Liver (tissue), 3 donors: ENCODE data around the gene SHB.

ENCODE experiments used
- EGR1 ChIP-seq, 2 donors: IDR thresholded peaks; 2 replicates each; pipeline ENCODE4 v1.6.1; 2016 to 2018; ENCODE audit warnings: antibody characterized with exemption in 2 of 2, low read depth in 2 of 2
- GABPA ChIP-seq, 2 donors: IDR thresholded peaks in 1 of 2; conservative IDR thresholded peaks in 1 of 2; 2 replicates each; pipeline ENCODE4 v1.6.1; 2016; ENCODE audit warnings: antibody characterized with exemption in 2 of 2, mild to moderate bottlenecking in 1 of 2, moderate library complexity in 1 of 2
- HNF4G ChIP-seq: IDR thresholded peaks from 2 replicates; pipeline ENCODE4 v1.6.1; 2016; ENCODE audit warnings: antibody characterized with exemption
- JUND ChIP-seq, 2 donors: IDR thresholded peaks; 2 replicates each; pipeline ENCODE4 v1.6.1; 2016; ENCODE audit warnings: antibody characterized with exemption in 2 of 2
- NR2F2 ChIP-seq: IDR thresholded peaks from 2 replicates; pipeline ENCODE4 v1.6.1; 2016; ENCODE audit warnings: antibody characterized with exemption
- RAD21 ChIP-seq, 2 donors: IDR thresholded peaks; 2 replicates each; pipeline ENCODE4 v1.6.1; 2016; ENCODE audit warnings: antibody characterized with exemption in 2 of 2, mild to moderate bottlenecking in 2 of 2
- RXRA ChIP-seq, 2 donors: IDR thresholded peaks; 2 replicates each; pipeline ENCODE4 v1.6.1; 2017 to 2018; ENCODE audit warnings: antibody characterized with exemption in 2 of 2, mild to moderate bottlenecking in 1 of 2
- SP1 ChIP-seq: IDR thresholded peaks from 2 replicates; pipeline ENCODE4 v1.6.1; 2018; ENCODE audit warnings: antibody characterized with exemption, mild to moderate bottlenecking
- TAF1 ChIP-seq: conservative IDR thresholded peaks from 2 replicates; pipeline ENCODE4 v1.6.1; 2016; ENCODE audit warnings: antibody characterized with exemption, mild to moderate bottlenecking
- YY1 ChIP-seq: IDR thresholded peaks from 2 replicates; pipeline ENCODE4 v1.6.1; 2016; ENCODE audit warnings: antibody characterized with exemption, mild to moderate bottlenecking
- TF ChIP-seq, protein P1 (sequence below): fragments of 150-350 bp; IDR thresholded peaks from 2 replicates; pipeline ENCODE4 v1.5.1; 2017; ENCODE audit warnings: improper control_type of control experiment, low read depth, low read length; ENCODE audit not compliant: missing input control
- TF ChIP-seq, protein P2 (sequence below): IDR thresholded peaks from 2 replicates; pipeline ENCODE4 v1.6.1; 2016; ENCODE audit warnings: antibody characterized with exemption
- TF ChIP-seq, protein P3 (sequence below): IDR thresholded peaks from 2 replicates; pipeline ENCODE4 v1.6.1; 2016; ENCODE audit warnings: antibody characterized with exemption, mild to moderate bottlenecking
- TF ChIP-seq, protein P4 (sequence below): IDR thresholded peaks from 2 replicates; pipeline ENCODE4 v1.6.1; 2016; ENCODE audit warnings: antibody characterized with exemption
- donor health status: healthy.
- donor health status: healthy.

DNA sequence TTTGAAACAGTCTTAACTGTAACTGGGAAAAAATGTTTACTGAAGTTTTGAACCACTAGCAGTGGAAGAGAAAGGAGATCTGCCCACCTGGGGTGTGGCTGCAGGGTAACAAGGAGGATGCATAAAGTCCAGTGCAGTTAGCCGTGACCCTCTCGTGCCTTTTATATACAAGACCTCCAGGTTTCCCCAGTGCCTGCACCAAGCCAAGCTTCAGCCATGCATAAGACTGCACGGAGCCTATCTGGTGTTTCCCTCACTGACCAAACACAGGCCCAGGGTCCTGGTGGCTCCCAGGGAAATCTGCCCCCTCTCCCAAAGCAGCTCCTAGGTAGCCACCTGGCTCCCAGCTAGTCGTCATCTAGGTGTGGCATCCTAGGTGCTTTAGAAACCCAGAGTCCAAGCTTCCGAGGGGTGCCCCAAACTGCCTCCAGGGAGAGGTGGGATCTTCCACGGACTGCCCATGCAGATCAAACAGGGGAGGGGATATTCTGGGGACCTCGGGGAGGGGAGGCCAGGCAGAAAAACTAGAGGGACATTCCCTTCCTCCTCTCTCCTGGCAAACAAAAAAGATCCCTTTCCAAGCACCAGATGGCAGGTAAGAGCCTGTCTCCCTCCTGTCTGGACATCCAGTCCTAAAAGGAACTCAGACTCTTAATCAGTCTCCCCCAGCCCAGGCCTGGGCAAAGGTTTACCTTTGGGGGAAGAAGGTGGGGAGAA is 2.7 kb downstream of the SHB start:
- TF ChIP-seq, protein P1, sequence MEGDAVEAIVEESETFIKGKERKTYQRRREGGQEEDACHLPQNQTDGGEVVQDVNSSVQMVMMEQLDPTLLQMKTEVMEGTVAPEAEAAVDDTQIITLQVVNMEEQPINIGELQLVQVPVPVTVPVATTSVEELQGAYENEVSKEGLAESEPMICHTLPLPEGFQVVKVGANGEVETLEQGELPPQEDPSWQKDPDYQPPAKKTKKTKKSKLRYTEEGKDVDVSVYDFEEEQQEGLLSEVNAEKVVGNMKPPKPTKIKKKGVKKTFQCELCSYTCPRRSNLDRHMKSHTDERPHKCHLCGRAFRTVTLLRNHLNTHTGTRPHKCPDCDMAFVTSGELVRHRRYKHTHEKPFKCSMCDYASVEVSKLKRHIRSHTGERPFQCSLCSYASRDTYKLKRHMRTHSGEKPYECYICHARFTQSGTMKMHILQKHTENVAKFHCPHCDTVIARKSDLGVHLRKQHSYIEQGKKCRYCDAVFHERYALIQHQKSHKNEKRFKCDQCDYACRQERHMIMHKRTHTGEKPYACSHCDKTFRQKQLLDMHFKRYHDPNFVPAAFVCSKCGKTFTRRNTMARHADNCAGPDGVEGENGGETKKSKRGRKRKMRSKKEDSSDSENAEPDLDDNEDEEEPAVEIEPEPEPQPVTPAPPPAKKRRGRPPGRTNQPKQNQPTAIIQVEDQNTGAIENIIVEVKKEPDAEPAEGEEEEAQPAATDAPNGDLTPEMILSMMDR: peak; percentile 17
- TF ChIP-seq GABPA (IDR thresholded peaks at IDR 0.05 in 1 of 2, conservative IDR thresholded peaks at IDR 0.05 in 1 of 2) (no peak), SP1 (no peak), NR2F2 (no peak), JUND (IDR thresholded peaks at IDR 0.05) (no peak), YY1 (no peak), RAD21 (IDR thresholded peaks at IDR 0.05) (peak; percentile 15 to 52), TAF1 (no peak), EGR1 (IDR thresholded peaks at IDR 0.05; ENCODE audit: low read depth in 2 of 2) (no peak), RXRA (IDR thresholded peaks at IDR 0.05) (no peak), HNF4G (no peak)
- TF ChIP-seq, protein P2, sequence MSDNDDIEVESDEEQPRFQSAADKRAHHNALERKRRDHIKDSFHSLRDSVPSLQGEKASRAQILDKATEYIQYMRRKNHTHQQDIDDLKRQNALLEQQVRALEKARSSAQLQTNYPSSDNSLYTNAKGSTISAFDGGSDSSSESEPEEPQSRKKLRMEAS: no peak
- TF ChIP-seq, protein P3, sequence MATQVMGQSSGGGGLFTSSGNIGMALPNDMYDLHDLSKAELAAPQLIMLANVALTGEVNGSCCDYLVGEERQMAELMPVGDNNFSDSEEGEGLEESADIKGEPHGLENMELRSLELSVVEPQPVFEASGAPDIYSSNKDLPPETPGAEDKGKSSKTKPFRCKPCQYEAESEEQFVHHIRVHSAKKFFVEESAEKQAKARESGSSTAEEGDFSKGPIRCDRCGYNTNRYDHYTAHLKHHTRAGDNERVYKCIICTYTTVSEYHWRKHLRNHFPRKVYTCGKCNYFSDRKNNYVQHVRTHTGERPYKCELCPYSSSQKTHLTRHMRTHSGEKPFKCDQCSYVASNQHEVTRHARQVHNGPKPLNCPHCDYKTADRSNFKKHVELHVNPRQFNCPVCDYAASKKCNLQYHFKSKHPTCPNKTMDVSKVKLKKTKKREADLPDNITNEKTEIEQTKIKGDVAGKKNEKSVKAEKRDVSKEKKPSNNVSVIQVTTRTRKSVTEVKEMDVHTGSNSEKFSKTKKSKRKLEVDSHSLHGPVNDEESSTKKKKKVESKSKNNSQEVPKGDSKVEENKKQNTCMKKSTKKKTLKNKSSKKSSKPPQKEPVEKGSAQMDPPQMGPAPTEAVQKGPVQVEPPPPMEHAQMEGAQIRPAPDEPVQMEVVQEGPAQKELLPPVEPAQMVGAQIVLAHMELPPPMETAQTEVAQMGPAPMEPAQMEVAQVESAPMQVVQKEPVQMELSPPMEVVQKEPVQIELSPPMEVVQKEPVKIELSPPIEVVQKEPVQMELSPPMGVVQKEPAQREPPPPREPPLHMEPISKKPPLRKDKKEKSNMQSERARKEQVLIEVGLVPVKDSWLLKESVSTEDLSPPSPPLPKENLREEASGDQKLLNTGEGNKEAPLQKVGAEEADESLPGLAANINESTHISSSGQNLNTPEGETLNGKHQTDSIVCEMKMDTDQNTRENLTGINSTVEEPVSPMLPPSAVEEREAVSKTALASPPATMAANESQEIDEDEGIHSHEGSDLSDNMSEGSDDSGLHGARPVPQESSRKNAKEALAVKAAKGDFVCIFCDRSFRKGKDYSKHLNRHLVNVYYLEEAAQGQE: no peak
- TF ChIP-seq, protein P4, sequence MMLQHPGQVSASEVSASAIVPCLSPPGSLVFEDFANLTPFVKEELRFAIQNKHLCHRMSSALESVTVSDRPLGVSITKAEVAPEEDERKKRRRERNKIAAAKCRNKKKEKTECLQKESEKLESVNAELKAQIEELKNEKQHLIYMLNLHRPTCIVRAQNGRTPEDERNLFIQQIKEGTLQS: no peak
